ENCODE data around the gene NHSL1. TPM values are rescaled to one million over a fixed set of nuclear protein-coding genes. Genes with fewer than 3 reads are reported as not detected.

Gene NHSL1
- total and polyA plus RNA-seq, 2 of the 8 experiments (the other 6 are each of a cell fraction or from before 2014, with no cell fraction given), result 7.2 to 32.4 TPM

DNA sequence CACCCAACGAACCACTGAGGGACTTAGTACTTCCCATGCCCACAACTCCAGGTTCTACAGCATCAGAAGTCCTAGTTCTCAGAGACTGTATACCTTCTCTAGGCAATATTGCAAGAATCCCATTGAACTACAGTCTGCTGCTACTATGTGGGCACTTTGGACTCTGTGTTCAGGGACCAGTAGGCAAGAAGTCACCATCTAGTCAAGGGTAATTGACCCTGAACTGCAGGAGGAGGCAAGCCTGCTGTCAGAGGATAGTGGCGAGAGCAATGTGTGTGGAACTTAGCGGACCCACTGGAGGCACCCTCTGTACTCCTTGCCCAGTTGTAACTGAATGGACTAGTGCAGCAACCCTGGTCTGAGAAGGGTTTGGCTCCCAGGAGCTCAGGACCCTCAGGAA is 79.5 kb downstream of the NHSL1 start:
- no peak overlapping the region for H3K23ac ChIP-seq (ENCODE audit: insufficient read length)
- H3K27me3 ChIP-seq (replicated peaks in 1 of 4; ENCODE audit: control insufficient read depth in 3 of 4, extremely low read depth in 1 of 4, insufficient read depth in 3 of 4, low read length in 3 of 4), result no peaks in the 10 kb centered on the region
- ChIA-PET POLR2A (ENCODE audit: partially characterized antibody) (interaction anchor here (1.9 kb wide), 1 partner anchor 15 kb away, joined by 12 read pairs; the partner anchor contains the start of gene HEBP2), CTCF (ENCODE audit: partially characterized antibody) (interaction anchor here (1.3 to 1.4 kb wide), 3 partner anchors 9 to 89 kb away, joined by 4 to 5 read pairs (median 4); partner anchors contain the start of gene HEBP2)
- H3K9ac ChIP-seq (replicated peaks in 1 of 4; ENCODE audit: extremely low read depth in 1 of 4, low read depth in 3 of 4, low read length in 3 of 4), result no peak overlapping the region
- FAIRE-seq, result no peak
- no peak overlapping the region for H3K14ac ChIP-seq (ENCODE audit: insufficient read length)
- no peaks in the 10 kb centered on the region for H3K23me2 ChIP-seq (ENCODE audit: low read depth, low read length)
- H3K36me3 ChIP-seq (ENCODE audit: control insufficient read depth in 2 of 4, insufficient read depth in 4 of 4, low read length in 3 of 4), result peaks cover 0 to 12% (median 7%) of the 10 kb centered on the region in 4 experiments; a peak in 4 of 8 replicates
- H3K27ac ChIP-seq (ENCODE audit: low read depth, low read length), result no peak overlapping the region
- no peak overlapping the region for H4K5ac ChIP-seq (ENCODE audit: insufficient read length, low read depth, low read length)
- H2BK120ac ChIP-seq (replicated peaks; ENCODE audit: low read depth, low read length), result no peak overlapping the region
- H4K8ac ChIP-seq (ENCODE audit: extremely low read depth, insufficient read depth, low read length), result no peak overlapping the region
- no peaks in the 10 kb centered on the region for H3K79me1 ChIP-seq (ENCODE audit: low read depth, low read length)
- no peak overlapping the region for H3K4ac ChIP-seq (replicated peaks; ENCODE audit: insufficient read length, low read depth, low read length)
- no peak overlapping the region for H2BK5ac ChIP-seq (ENCODE audit: low read depth, low read length)
- no peak overlapping the region for H3K18ac ChIP-seq (ENCODE audit: extremely low read depth, low read length)
- no peak overlapping the region for H3K4me2 ChIP-seq (ENCODE audit: insufficient read depth in 1 of 2, low read depth in 2 of 2, low read length in 2 of 2)
- WGBS, 2 experiments (ENCODE audit: extremely low coverage in 1 of 2, insufficient coverage in 1 of 2, insufficient read length in 1 of 2, insufficient replicate concordance in 2 of 2, low coverage in 1 of 2, low lambda C conversion rate in 2 of 2, missing lambda C conversion rate in 1 of 2), result 92% methylated on average over 3 of the region's 3 CpGs; no CpG with 5 or more reads in 1 of the 2 experiments
- no peak for TF ChIP-seq NRF1 (IDR thresholded peaks at IDR 0.05; ENCODE audit: low read depth, low read length)
- no peak overlapping the region for H3K56ac ChIP-seq (replicated peaks; ENCODE audit: insufficient read length, low read depth, low read length)
- H3K79me2 ChIP-seq (ENCODE audit: control insufficient read depth in 1 of 2, insufficient read depth in 2 of 2, low read length in 2 of 2), result no peaks in the 10 kb centered on the region
- no peak overlapping the region for H2BK20ac ChIP-seq (ENCODE audit: low read length)
- H2BK15ac ChIP-seq (ENCODE audit: low read length), result no peak overlapping the region
- H3K9me3 ChIP-seq (ENCODE audit: insufficient read depth in 2 of 2, low read depth in 1 of 2, low read length in 1 of 2), result no peaks in the 10 kb centered on the region
- H2AK5ac ChIP-seq (ENCODE audit: low read depth, low read length), result no peak overlapping the region
- no peak overlapping the region for H2BK12ac ChIP-seq (ENCODE audit: low read depth, low read length)
- no peak overlapping the region for H2AFZ ChIP-seq (ENCODE audit: low read length)
- H4K20me1 ChIP-seq (replicated peaks in 1 of 2; ENCODE audit: control insufficient read depth in 1 of 2, insufficient read depth in 2 of 2, low read length in 2 of 2), result no peaks in the 10 kb centered on the region
- H4K91ac ChIP-seq (replicated peaks; ENCODE audit: insufficient read length, low read length), result no peak overlapping the region
- no peak for DNase-seq (ENCODE audit: low read depth in 1 of 2, low spot score in 2 of 2)
- no peak overlapping the region for H3K4me3 ChIP-seq (ENCODE audit: extremely low read depth in 1 of 4, insufficient read depth in 2 of 4, low read depth in 3 of 4, low read length in 4 of 4)
- H3K4me1 ChIP-seq (replicated peaks in 1 of 4; ENCODE audit: control insufficient read depth in 3 of 4, insufficient read depth in 4 of 4, low read length in 3 of 4), result no peaks in the 10 kb centered on the region
